OCI-LY7 (cell line): ENCODE data around the gene SEMA3F. TPM values are rescaled to one million over a fixed set of nuclear protein-coding genes. Genes with fewer than 3 reads are reported as not detected.

Experiments
- BruUV-seq: library from RNA; stranded (reverse); fragments of 400-500 nt; replicated peaks from 2 replicates; lab custom pipeline; 2021; lab: Mats Ljungman, UMichigan
- CTCF ChIA-PET: fragments of 300-600 bp; sonication (Branson Sonifier 250); formaldehyde crosslinking; loops from one replicate; lab custom pipeline; 2022; ENCODE audit warnings: antibody characterized with exemption; ENCODE audit not compliant: unreplicated experiment; lab: Charles Lee
- POLR2A ChIA-PET: fragments of 300-600 bp; sonication (Branson Sonifier 250); formaldehyde crosslinking; loops from one replicate; lab custom pipeline; 2022; ENCODE audit warnings: antibody characterized with exemption; lab: Charles Lee
- DNase-seq: peaks from one replicate; pipeline ENCODE4 v3.0.0-alpha.2; 2015; ENCODE audit warnings: low spot score
- H2AFZ ChIP-seq: fragments of 200-600 bp; sonication (generic), shearing (Covaris generic); 2 replicates; pipeline ENCODE4 v1.6.1; 2014; ENCODE audit warnings: mild to moderate bottlenecking, antibody characterized with exemption, low read length, moderate library complexity
- H3K27ac ChIP-seq: fragments of 200-600 bp; sonication (generic); 2 replicates; pipeline ENCODE4 v1.5.1; 2014; ENCODE audit warnings: mixed run types, low read depth, mild to moderate bottlenecking, moderate library complexity, low read length, inconsistent platforms; ENCODE audit not compliant: poor library complexity, severe bottlenecking
- H3K36me3 ChIP-seq: fragments of 200-600 bp; sonication (generic); 2 replicates; pipeline ENCODE4 v1.6.1; 2014; ENCODE audit warnings: mild to moderate bottlenecking, antibody characterized with exemption, low read length, moderate library complexity, mixed read lengths; ENCODE audit not compliant: insufficient read depth
- H3K4me1 ChIP-seq: fragments of 200-600 bp; sonication (generic); 2 replicates; pipeline ENCODE4 v1.5.1; 2014; ENCODE audit warnings: mild to moderate bottlenecking, low read length; ENCODE audit not compliant: insufficient read depth, poor library complexity, severe bottlenecking
- H3K4me2 ChIP-seq: fragments of 200-600 bp; sonication (generic); 2 replicates; pipeline ENCODE4 v1.6.1; 2014; ENCODE audit warnings: mild to moderate bottlenecking, low read length
- H3K4me3 ChIP-seq: fragments of 200-600 bp; sonication (generic); 2 replicates; pipeline ENCODE4 v1.5.1; 2014; ENCODE audit warnings: mild to moderate bottlenecking, low read depth, low read length; ENCODE audit not compliant: poor library complexity, severe bottlenecking
- H3K79me2 ChIP-seq: fragments of 200-600 bp; sonication (generic); 2 replicates; pipeline ENCODE4 v1.6.1; 2016; ENCODE audit warnings: low read depth, mild to moderate bottlenecking, low read length, moderate library complexity, mixed read lengths; ENCODE audit not compliant: insufficient read depth
- H3K9me2 ChIP-seq: fragments of 200-600 bp; sonication (generic); 2 replicates; pipeline ENCODE4 v1.6.1; 2016; ENCODE audit warnings: mild to moderate bottlenecking, low read length, mixed read lengths; ENCODE audit not compliant: insufficient read depth
- H3K9me3 ChIP-seq: fragments of 200-600 bp; sonication (generic); 2 replicates; pipeline ENCODE4 v1.6.1; 2014; ENCODE audit warnings: mild to moderate bottlenecking, mixed run types, low read length, mixed read lengths
- H4K20me1 ChIP-seq: fragments of 200-600 bp; sonication (generic); 2 replicates; pipeline ENCODE4 v1.6.1; 2014; ENCODE audit warnings: mild to moderate bottlenecking, antibody characterized with exemption, low read length, moderate library complexity, mixed read lengths; ENCODE audit not compliant: insufficient read depth
- CTCF ChIP-seq: fragments of 200-600 bp; sonication (generic); conservative IDR thresholded peaks from 2 replicates; pipeline ENCODE4 v1.5.1; 2014; ENCODE audit warnings: mild to moderate bottlenecking, antibody characterized with exemption, low read length, moderate library complexity, mixed read lengths
- EZH2phosphoT487 ChIP-seq: fragments of 200-600 bp; sonication (generic); IDR thresholded peaks from 2 replicates; pipeline ENCODE4 v1.6.1; 2018; ENCODE audit warnings: low read depth, borderline replicate concordance, mild to moderate bottlenecking, mixed run types, antibody characterized with exemption, low read length, moderate library complexity, mixed read lengths
- intact Hi-C: fragments of 100-400 bp; cut with micrococcal nuclease; formaldehyde crosslinking; loops from one replicate; pipeline ENCODE4 v1.10.0; 2022; ENCODE audit not compliant: unreplicated experiment
- total RNA-seq, 2 experiments: library from RNA; depleted of rRNA in 1 of 2; stranded (reverse); fragments of >200 nt in 1 of 2; shearing (Covaris generic) in 1 of 2; gene quantifications; 2 replicates each; pipeline ENCODE4 v1.2.3, GENCODE V29; 2014 to 2022

SEMA3F gene
- total RNA-seq, 2 experiments from 2014 or later, result 0.84 TPM; not detected in 1

GRCh38 chr3:50169232-50169832 lies 14.2 kb downstream of the SEMA3F start:
- DNase-seq, result no peak
- H3K9me2 ChIP-seq, result no peaks in the 10 kb centered on the region
- BruUV-seq, result no TSS peak
- H3K4me1 ChIP-seq, result no peaks in the 10 kb centered on the region
- H3K4me3 ChIP-seq, result no peak overlapping the region
- H2AFZ ChIP-seq, result no peak overlapping the region
- no peaks in the 10 kb centered on the region for H3K9me3 ChIP-seq
- TF ChIP-seq EZH2phosphoT487, result no peak
- no peak for TF ChIP-seq CTCF
- H3K79me2 ChIP-seq, result no peaks in the 10 kb centered on the region
- POLR2A ChIA-PET, result no interaction called here
- intact Hi-C loops, result no loop called here
- CTCF ChIA-PET, result interaction anchor here (0.6 kb wide), 1 partner anchor 19 kb away, joined by 3 read pairs; no protein-coding TSS in a partner anchor
- no peaks in the 10 kb centered on the region for H3K36me3 ChIP-seq
- H4K20me1 ChIP-seq, result no peaks in the 10 kb centered on the region
- no peak overlapping the region for H3K4me2 ChIP-seq
- no peak overlapping the region for H3K27ac ChIP-seq

GRCh38 chr3:50169858-50170257 lies 14.7 kb downstream of the SEMA3F start:
- Histone ChIP-seq H3K9me2 (no peaks in the 10 kb centered on the region), H3K36me3 (no peaks in the 10 kb centered on the region), H3K79me2 (no peaks in the 10 kb centered on the region), H3K9me3 (no peaks in the 10 kb centered on the region), H4K20me1 (no peaks in the 10 kb centered on the region), H3K4me2 (no peak overlapping the region), H3K4me1 (no peaks in the 10 kb centered on the region), H2AFZ (no peak overlapping the region), H3K27ac (no peak overlapping the region), H3K4me3 (no peak overlapping the region)
- ChIA-PET POLR2A (no interaction called here), CTCF (no interaction called here)
- DNase-seq, result no peak
- intact Hi-C loops, result no loop called here
- no TSS peak for BruUV-seq
- TF ChIP-seq CTCF (no peak), EZH2phosphoT487 (no peak)

- no peaks in the 10 kb centered on the region for H3K9me2 ChIP-seq
- POLR2A ChIA-PET, result interaction anchor here (0.6 kb wide), 1 partner anchor 30 kb away, joined by 3 read pairs; no protein-coding TSS in a partner anchor
- H4K20me1 ChIP-seq, result no peaks in the 10 kb centered on the region
- CTCF ChIA-PET, result no interaction called here
- H3K27ac ChIP-seq, result no peak overlapping the region
- no peaks in the 10 kb centered on the region for H3K36me3 ChIP-seq
- TF ChIP-seq EZH2phosphoT487 (no peak), CTCF (no peak)
- BruUV-seq, result no TSS peak
- no peaks in the 10 kb centered on the region for H3K79me2 ChIP-seq
- no peak overlapping the region for H3K4me3 ChIP-seq
- H3K9me3 ChIP-seq, result no peaks in the 10 kb centered on the region
- H3K4me2 ChIP-seq, result no peak overlapping the region
- intact Hi-C loops, result no loop called here
- H2AFZ ChIP-seq, result no peak overlapping the region
- no peaks in the 10 kb centered on the region for H3K4me1 ChIP-seq
- DNase-seq, result no peak
These were observed 15.6 kb downstream of the SEMA3F start for GRCh38 chr3:50170689-50171088.
